ENCODE data around the gene PHC3.

DNA sequence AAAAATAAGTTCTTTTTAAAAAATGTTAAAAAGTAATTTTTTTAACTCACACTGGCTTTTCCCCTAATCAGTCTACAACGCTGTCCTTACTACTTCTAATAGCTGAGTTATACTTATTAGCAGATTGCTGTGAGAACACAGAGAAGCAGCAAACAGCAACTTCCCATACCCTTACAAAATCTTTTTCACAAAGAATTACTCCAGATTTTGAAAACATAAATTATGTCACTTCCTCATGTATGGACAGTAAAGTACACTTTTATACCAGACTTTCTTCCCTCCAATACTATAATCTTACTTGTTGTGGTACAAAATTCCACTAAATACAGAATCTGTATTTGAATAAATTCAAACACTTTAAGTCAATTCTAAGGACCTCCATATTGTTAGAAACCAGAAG lies 2.1 kb downstream of the PHC3 start:
- TF ChIP-seq, protein P1, sequence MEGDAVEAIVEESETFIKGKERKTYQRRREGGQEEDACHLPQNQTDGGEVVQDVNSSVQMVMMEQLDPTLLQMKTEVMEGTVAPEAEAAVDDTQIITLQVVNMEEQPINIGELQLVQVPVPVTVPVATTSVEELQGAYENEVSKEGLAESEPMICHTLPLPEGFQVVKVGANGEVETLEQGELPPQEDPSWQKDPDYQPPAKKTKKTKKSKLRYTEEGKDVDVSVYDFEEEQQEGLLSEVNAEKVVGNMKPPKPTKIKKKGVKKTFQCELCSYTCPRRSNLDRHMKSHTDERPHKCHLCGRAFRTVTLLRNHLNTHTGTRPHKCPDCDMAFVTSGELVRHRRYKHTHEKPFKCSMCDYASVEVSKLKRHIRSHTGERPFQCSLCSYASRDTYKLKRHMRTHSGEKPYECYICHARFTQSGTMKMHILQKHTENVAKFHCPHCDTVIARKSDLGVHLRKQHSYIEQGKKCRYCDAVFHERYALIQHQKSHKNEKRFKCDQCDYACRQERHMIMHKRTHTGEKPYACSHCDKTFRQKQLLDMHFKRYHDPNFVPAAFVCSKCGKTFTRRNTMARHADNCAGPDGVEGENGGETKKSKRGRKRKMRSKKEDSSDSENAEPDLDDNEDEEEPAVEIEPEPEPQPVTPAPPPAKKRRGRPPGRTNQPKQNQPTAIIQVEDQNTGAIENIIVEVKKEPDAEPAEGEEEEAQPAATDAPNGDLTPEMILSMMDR (optimal IDR thresholded peaks at IDR 0.05 in 1 of 3, IDR thresholded peaks at IDR 0.05 in 1 of 3, conservative IDR thresholded peaks at IDR 0.05 in 1 of 3; ENCODE audit: extremely low read depth in 1 of 3, insufficient read depth in 2 of 3, low read length in 3 of 3), result no peak
- no peak for TF ChIP-seq EZH2 (IDR thresholded peaks at IDR 0.05; ENCODE audit: low read length)

Measured in keratinocyte (primary cell).